Suprapubic skin (tissue), 4 donors: ENCODE data around the gene DPP10.

ENCODE experiments used
- CTCF ChIP-seq, 2 donors: fragments of 200-600 bp in 1 of 2; fragments of 450-650 bp in 1 of 2; sonication (generic) in 1 of 2; IDR thresholded peaks; one replicate each; pipeline ENCODE4 v1.5.1; 2016 to 2019; ENCODE audit warnings: antibody characterized with exemption in 2 of 2, mild to moderate bottlenecking in 1 of 2, moderate library complexity in 1 of 2
- EP300 ChIP-seq: sonication (generic); formaldehyde crosslinking; IDR thresholded peaks from one replicate; pipeline ENCODE4 v1.6.1; 2017; ENCODE audit warnings: antibody characterized with exemption
- POLR2AphosphoS5 ChIP-seq, 3 donors: sonication (generic); formaldehyde crosslinking; IDR thresholded peaks; one replicate each; pipeline ENCODE4 v1.6.1; 2017; ENCODE audit warnings: antibody characterized with exemption in 3 of 3

GRCh38 chr2:114609203-114609602 is 166.8 kb downstream of the DPP10 start:
- TF ChIP-seq CTCF (IDR thresholded peaks at IDR 0.05) (no peak), POLR2AphosphoS5 (IDR thresholded peaks at IDR 0.05) (no peak), EP300 (no peak)
